CD4-positive, alpha-beta T cell treated with Interleukin-15 for 1 hour (primary cell): Measurements from ENCODE around the gene FFAR3.

Source experiments
- DNase-seq: peaks from one replicate; pipeline ENCODE4 v3.0.0-alpha.2; 2020

Gene FFAR3

GRCh38 chr19:35404879-35405622 is 46.8 kb downstream of the FFAR3 start:
- no peak for DNase-seq

DNA sequence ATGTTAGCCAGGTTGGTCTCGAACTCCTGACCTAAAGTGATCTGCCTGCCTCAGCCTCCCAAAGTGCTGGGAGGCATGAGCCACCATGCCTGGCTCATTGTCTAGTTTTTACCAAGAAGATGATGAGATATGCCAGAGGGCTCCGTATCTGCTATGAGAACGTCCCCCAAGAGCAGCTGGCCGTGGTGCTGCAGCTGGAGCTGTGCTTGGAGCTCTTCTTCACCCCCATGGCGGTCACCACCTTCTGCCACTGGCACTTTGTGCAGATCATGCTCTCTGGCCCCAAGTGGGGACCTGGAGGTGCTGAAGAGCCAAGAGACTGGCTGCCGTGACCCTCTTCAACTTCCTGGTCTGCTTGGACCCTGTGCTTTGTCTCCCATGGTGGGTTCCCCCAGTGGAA is 49.4 kb downstream of the FFAR3 start:
- no peak for DNase-seq

DNA sequence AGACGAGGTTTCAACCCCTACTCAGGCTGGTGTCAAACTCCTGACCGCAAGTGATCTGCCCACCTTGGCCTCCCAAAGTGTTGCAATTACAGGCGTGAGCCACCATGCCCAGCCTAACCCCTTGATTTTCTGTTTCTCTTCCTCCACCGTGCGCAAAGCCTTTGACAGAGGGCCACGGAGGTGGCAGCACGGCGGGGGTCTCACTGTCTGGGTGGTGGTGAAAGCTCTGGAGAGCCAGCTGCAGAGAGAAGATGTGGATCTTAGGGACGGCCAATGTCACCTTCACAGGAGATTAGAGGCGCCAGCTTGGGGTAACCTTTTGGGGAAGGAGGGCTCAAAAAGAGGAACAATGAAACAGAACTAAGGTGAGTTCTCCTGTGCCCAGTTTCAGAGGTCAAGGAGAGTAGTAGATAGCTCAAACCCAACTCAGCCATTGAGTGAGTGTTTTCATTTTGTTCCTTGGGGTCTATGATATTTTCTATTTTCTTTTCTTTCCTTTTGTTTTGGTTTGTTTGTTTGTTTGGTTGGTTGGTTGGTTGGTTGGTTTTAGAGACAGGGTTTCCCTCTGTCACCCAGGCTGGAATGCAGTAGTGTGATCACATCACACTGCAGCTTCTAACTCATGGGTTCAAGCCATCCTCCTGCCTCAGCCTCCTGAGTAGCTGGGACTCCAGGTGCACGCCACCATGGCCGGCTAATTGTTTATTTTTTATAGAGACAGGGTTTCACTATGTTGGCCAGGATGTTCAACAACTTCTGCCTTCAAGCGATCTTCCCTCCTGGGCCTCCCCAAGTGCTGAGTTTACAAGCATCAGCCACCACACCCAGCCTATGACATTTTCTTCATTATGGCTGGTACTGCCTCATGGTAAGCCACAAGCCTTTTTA is 50.3 kb downstream of the FFAR3 start:
- DNase-seq = no peak

DNA sequence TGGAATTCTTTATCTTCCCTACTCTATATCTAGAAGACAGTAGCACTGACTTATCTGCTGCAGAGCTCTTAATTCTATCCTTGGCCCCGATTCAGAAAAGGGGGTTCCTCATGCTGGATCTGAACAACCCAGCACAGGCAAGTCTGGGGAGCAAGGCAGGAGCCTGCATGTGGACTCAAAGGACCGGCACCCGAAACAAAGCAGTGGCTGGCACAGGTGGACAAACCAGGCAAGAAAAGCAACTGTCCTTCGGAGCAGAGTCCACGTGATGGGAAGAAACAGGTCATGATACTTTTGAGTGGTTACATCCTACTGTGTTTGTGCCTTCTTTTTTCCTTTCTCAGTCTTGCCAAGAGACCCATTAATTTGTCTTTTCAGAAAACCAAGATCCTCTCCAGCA is 50.9 kb downstream of the FFAR3 start:
- DNase-seq = no peak
